ENCODE measurements around the gene CDK5.
"Not testable (repeated sequence)": the region's sequence is repeated elsewhere in the genome, so short reads cannot be mapped to it uniquely, and the experiment has no call there.

CDK5 gene

DNA sequence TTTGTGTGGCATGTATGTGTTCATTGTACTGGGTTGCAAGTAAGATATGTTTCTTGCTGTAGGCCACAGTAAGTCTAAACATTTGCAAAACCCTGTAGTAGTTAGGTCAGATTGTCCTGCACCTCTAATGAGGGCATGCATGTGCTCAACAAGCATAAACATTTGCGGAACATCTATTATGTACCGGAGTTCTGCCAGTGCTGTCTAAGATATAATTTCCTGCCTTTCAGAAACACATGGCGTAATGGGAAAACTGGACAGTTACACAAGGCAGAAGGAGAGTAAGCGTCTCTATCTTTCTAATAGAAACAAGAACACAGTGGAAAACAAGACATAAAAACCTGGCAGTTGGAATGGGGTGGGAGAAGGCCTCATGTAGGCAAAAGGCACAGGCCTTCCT, 26.7 kb downstream of the CDK5 start:
- no peak for DNase-seq

DNA sequence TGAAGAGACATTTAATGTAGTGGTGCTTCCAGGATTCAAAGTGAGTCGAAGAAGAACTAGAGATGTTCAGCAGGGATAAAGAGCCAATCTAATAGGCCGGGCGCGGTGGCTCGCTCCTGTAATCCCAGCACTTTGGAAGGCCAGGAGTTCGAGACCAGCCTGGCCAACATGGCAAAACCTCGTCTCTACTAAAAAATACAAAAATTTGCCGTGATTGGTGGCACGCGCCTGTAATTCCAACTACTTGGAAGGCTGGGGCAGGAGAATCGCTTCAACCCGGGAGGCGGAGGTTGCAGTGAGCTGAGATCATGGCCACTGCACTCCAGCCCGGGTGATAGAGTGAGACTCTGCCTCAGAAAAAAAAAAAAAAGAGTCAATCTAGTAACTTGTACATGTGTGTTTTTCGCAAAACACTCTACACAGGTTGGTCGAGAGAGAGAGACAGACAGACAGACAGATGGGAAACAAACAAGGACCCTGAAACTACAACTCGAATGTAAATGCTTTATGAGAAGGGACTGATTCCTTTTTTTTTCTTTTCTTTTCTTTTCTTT, 28.7 kb downstream of the CDK5 start:
- no peak for DNase-seq

- DNase-seq = peak; percentile 97
Measured at GRCh38 chr7:151028131-151028947, 29.4 kb downstream of the CDK5 start, which contains the start of gene ABCB8. Gene ABCB8, plus strand, starts transcription at chr7:151028450. Its CDS starts 66 bp downstream, at chr7:151028516.

DNA sequence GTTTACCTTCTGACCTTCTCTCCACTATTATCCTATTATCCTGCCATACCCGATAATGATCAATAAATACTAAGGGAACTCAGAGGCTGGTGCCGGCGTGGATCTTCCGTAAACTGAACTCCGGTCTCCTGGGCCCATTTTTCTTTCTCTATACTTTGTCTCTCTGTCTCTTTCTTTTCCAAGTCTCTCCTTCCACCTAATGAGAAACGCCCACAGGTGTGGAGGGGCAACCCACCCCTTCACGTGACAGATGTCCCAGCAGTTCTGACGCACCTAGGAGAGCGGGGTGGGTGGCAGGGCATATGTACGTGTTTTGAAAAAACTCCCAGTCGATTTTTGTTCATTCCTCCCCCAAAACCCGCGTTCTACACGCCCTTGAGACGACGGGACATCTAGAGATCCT, 30.0 kb downstream of the CDK5 start:
- not testable (repeated sequence) for DNase-seq

GRCh38 chr7:151026771-151027727, 30.6 kb downstream of the CDK5 start:
- not testable (repeated sequence) for DNase-seq

GRCh38 chr7:151025924-151026671, 31.6 kb downstream of the CDK5 start:
- DNase-seq = peak; percentile 63

GRCh38 chr7:151024435-151025056, 33.2 kb downstream of the CDK5 start, which contains the start of gene ATG9B:
Gene ATG9B, minus strand, starts transcription at chr7:151024494. Its CDS starts 71 bp downstream, at chr7:151024423.
- no peak for DNase-seq

- no peak for DNase-seq
Measured at GRCh38 chr7:151023232-151023631, 34.5 kb downstream of the CDK5 start.

- no peak for DNase-seq
Measured at GRCh38 chr7:151020231-151020630, 37.5 kb downstream of the CDK5 start.

- no peak for DNase-seq
Measured at GRCh38 chr7:151019130-151019447, 38.6 kb downstream of the CDK5 start.

DNA sequence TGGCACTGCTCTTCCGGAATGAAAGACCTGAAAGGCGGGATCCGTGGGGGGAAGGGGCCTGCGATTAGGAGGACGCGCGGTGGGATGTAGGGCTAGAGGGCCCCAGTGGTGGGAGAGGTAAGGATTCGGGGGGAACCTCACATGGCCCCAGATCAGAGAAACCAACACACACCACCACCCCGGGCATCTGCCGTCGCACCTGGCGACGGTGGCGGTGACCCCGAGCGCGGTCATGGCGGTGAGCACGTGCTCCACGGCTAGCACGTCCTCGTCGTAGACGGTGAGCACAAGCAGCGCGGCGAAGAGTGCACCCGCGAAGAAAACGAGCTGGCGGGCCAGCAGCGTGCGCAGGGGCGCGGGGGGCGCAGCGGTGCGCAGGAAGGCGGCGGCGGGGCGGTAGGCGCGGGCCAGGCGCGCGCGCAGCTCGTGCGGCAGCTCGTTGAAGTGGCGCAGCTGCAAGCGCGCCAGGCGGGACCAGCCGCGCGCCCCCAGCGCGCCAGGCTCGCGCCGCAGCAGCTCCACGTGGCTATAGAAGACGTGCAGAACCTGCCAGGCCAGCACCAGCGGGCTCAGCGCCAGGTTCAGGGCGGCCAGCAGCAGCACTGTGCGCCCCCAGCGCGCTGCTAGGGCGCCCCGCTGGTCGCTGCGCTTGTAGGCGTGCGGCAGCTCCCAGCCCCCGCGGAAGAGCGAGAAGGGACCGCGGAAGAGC, 39.1 kb downstream of the CDK5 start:
- DNase-seq = no peak

- DNase-seq = no peak
Measured at GRCh38 chr7:151017953-151018420, 39.7 kb downstream of the CDK5 start.

DNA sequence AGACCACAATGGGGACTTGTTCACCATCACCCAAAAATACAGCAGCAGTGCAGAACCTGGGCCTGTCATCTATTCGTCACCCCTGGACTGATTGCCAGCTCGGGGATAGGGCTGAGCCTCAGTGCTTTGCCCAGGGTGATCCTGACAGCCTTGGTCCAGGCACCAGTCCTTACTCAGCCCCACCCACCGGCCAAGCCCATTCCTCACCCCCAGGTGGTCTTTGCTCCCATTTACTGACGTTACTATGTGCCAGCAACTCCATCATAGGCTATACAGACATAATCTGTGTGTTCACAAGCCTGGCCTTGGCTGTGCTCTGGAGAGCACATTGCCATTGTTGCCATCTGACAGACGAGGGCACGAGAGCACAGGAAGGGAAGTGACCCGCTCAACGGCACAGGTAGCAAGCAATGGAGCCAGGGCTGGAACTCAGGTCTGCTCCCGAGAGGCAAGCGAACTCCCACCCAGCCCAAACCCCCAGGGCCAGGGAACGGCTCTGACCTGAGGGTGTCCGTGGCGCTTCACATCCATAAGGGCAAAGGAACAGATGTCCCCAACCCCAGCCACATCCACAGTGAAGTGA, 40.2 kb downstream of the CDK5 start:
- DNase-seq = no peak

- DNase-seq = no peak
Measured at GRCh38 chr7:151016942-151017341, 40.8 kb downstream of the CDK5 start.

DNA sequence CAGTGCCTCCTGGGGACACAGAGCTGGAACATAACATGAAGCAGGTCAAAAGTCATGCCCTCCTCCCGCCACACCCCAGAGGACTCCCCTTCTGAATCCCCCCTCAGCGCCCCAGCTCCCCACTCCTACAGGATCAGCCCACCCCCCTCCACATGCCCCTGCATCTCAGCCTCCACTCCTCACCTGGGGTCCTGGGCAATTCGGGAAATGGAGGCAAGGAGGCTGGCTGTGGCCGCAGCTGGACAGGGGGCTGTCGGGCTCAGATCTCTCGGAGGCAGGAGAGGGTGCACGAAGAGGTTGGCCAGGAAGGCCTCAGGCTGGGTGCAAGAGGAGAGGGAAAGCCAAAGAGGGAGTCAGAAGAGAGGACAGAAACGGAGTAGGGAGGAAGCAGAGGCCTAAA, 41.2 kb downstream of the CDK5 start:
- no peak for DNase-seq

DNA sequence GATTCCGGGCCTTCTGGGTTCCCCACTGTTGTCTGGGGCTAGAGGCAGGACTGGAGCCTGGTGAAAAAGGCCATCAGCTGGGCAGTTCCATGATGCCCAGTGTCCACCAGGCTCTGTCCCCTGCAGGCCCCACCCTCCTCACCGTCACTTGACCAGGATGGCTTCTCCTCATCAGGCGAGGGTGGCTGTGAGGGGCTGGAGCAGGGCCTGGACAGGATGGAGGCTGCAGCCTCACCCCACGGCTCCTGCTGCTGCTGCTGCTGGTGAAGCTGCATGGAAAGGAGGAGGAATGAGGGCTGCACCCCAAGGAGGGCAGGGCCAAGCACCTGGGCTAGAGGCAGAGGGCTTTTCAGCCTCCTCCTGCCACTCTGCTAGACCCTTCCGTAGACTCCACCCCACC, 41.7 kb downstream of the CDK5 start:
- no peak for DNase-seq

GRCh38 chr7:151014950-151015349, 42.7 kb downstream of the CDK5 start:
- peak; percentile 23 for DNase-seq

DNA sequence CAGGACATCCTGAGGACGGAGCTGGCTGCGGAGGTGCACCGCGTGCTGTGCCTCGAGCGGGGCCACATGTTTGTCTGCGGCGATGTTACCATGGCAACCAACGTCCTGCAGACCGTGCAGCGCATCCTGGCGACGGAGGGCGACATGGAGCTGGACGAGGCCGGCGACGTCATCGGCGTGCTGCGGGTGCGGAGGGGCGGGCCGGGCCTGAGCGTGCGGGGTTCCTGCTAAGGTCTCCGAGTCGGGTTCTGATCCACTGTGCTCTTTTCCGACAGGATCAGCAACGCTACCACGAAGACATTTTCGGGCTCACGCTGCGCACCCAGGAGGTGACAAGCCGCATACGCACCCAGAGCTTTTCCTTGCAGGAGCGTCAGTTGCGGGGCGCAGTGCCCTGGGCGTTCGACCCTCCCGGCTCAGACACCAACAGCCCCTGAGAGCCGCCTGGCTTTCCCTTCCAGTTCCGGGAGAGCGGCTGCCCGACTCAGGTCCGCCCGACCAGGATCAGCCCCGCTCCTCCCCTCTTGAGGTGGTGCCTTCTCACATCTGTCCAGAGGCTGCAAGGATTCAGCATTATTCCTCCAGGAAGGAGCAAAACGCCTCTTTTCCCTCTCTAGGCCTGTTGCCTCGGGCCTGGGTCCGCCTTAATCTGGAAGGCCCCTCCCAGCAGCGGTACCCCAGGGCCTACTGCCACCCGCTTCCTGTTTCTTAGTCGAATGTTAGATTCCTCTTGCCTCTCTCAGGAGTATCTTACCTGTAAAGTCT, 43.8 kb downstream of the CDK5 start:
- DNase-seq = peak; percentile 24

DNA sequence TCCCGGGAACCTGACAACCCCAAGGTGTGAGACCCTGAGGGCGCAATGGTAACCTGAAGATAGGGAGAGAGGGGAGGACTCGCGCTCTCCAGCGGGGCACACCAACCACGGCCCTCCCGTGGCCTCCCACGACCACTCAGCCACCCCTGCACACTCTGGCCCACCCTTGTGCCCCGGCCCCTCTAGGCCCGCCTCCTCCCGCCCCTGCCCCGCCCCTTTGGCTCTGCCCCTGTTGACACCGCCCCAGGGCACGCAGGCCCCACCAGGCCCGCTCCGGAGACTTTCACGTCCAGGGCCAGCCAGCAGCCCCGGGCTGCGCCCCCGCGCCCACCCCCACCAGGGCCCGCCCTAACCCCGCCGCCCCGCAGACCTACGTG, 44.4 kb downstream of the CDK5 start:
- no peak for DNase-seq

DNA sequence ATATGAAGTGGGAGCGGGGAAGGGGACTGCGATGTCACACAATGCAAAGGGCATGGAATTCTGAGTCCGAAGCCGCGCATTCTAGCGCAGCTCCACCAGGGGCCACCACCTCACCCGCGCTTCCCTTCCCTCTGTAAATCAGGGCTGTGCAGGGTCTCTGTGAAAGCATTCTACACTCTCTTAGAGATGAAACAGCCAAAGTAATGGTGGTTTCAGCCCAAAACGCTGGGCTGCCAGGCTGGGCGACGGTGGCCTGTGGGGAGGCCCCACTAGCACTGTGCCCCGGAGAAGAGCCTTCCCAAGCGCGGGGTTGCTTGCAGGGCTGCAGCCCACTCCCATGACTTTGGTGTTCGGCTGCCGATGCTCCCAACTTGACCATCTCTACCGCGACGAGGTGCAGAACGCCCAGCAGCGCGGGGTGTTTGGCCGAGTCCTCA, 44.8 kb downstream of the CDK5 start:
- DNase-seq = no peak
